Measurements from ENCODE around the gene MYL5. TPM values are rescaled to one million over a fixed set of nuclear protein-coding genes. Genes with fewer than 3 reads are reported as not detected.
"Not testable (repeated sequence)": the region's sequence is repeated elsewhere in the genome, so short reads cannot be mapped to it uniquely, and the experiment has no call there.

The MYL5 gene
- total RNA-seq, 1 experiment from 2014 or later: 18.0 TPM

DNA sequence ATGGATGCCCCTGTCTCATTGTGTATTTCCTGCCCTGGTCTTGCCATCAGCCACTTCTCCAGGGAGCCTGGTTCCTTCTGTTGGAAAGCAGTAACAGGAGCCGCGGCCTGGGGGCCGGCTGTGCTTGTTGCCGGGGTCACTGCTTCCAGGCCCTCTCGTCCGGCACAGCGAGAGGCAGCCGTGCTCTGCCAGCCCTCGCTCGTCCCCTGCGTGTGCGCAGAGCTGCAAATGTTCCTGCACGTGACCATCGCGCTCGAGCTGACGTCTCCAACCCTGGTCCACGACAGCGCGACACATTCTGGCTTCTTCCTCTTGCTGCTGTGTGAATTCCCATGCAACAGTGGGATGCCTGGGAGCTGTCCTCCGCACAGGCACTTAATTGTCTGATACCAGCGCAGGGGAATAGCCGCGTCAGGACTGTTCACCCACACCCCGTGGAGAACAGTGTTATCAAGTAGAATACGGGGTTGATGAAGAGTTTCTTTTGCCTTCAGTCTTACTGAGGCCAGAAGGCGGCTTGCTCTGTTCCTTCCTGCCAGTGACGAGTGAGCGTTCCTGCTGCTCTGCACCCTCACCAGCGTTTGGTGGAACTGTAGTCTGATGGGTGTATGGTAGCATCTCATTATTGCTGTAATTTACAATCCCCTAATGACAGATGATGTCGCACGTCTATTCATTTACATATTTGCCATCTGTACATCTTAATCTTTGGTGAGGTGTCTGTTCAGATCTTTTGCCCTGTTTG, 36.6 kb upstream of the MYL5 start:
- no peaks in the 10 kb centered on the region for H3K23me2 ChIP-seq (ENCODE audit: insufficient read length, low read depth, low read length, poor library complexity, severe bottlenecking)
- H3K4ac ChIP-seq (ENCODE audit: low read depth, low read length): no peak overlapping the region
- H3K27ac Mint-ChIP-seq: no peak overlapping the region
- H3K27ac ChIP-seq (ENCODE audit: insufficient read length, low read depth, low read length): no peak overlapping the region
- no peak overlapping the region for H4K91ac ChIP-seq (ENCODE audit: insufficient read length, low read depth, low read length)
- no peaks in the 10 kb centered on the region for H3K27me3 ChIP-seq (ENCODE audit: insufficient read depth, low read length)
- H3K79me2 ChIP-seq (ENCODE audit: insufficient read depth, low read length): no peaks in the 10 kb centered on the region
- no peak overlapping the region for H2BK5ac ChIP-seq (ENCODE audit: insufficient read length, low read length)
- no peak overlapping the region for H3K9ac ChIP-seq (ENCODE audit: extremely low read depth, insufficient read length, low read length)
- H3K23ac ChIP-seq (ENCODE audit: insufficient read length, low read depth, low read length): no peak overlapping the region
- H3K9me3 Mint-ChIP-seq: peaks cover 16 to 19% of the 10 kb centered on the region in 2 experiments
- H3K27me3 Mint-ChIP-seq (ENCODE audit: low read depth): peaks cover 11% of the 10 kb centered on the region
- no peak overlapping the region for H2AFZ ChIP-seq (ENCODE audit: low read length)
- H3K4me1 Mint-ChIP-seq: no peaks in the 10 kb centered on the region
- no peak overlapping the region for H3K18ac ChIP-seq (ENCODE audit: insufficient read length, low read depth, low read length)
- H2BK15ac ChIP-seq (ENCODE audit: low read depth, low read length): no peak overlapping the region
- no peak overlapping the region; the same call in 1 of the 2 replicates for H3K14ac ChIP-seq (ENCODE audit: insufficient read depth, low read length)
- no peak overlapping the region for H2BK120ac ChIP-seq (ENCODE audit: low read depth, low read length, poor library complexity, severe bottlenecking)
- no peak overlapping the region for H2BK20ac ChIP-seq (ENCODE audit: low read depth, low read length, poor library complexity, severe bottlenecking)
- H3K4me3 Mint-ChIP-seq: no peak overlapping the region
- no peak overlapping the region for H3T11ph ChIP-seq (ENCODE audit: low read length)
- H3K56ac ChIP-seq (ENCODE audit: insufficient read length, low read depth, low read length): no peak overlapping the region
- TF ChIP-seq, protein P1, sequence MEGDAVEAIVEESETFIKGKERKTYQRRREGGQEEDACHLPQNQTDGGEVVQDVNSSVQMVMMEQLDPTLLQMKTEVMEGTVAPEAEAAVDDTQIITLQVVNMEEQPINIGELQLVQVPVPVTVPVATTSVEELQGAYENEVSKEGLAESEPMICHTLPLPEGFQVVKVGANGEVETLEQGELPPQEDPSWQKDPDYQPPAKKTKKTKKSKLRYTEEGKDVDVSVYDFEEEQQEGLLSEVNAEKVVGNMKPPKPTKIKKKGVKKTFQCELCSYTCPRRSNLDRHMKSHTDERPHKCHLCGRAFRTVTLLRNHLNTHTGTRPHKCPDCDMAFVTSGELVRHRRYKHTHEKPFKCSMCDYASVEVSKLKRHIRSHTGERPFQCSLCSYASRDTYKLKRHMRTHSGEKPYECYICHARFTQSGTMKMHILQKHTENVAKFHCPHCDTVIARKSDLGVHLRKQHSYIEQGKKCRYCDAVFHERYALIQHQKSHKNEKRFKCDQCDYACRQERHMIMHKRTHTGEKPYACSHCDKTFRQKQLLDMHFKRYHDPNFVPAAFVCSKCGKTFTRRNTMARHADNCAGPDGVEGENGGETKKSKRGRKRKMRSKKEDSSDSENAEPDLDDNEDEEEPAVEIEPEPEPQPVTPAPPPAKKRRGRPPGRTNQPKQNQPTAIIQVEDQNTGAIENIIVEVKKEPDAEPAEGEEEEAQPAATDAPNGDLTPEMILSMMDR (conservative IDR thresholded peaks at IDR 0.05): no peak
- no peak overlapping the region for H4K5ac ChIP-seq (ENCODE audit: insufficient read length, low read depth, low read length)
- no peaks in the 10 kb centered on the region for H4K20me1 ChIP-seq (ENCODE audit: control insufficient read depth, insufficient read depth, insufficient read length)
- H3K79me1 ChIP-seq (ENCODE audit: insufficient read depth, low read depth, low read length, poor library complexity, severe bottlenecking): no peaks in the 10 kb centered on the region
- WGBS (ENCODE audit: extremely low coverage, insufficient read length, low lambda C conversion rate): no CpG with 5 or more reads among the region's 32 CpGs
- peak; percentile 14 for DNase-seq
- H3K9me3 ChIP-seq (ENCODE audit: control insufficient read depth, low read depth, low read length): no peaks in the 10 kb centered on the region
- peaks cover 0 to 11% (median 4%) of the 10 kb centered on the region in 3 experiments; a peak in 5 of 7 replicates for H3K36me3 Mint-ChIP-seq (ENCODE audit: insufficient read depth in 1 of 3, low read depth in 3 of 3)
- H2AK5ac ChIP-seq (ENCODE audit: insufficient read length, low read length): no peak overlapping the region
- H3K4me2 ChIP-seq (ENCODE audit: insufficient read depth, insufficient read length, low read length): no peak overlapping the region
- H4K8ac ChIP-seq (replicated peaks; ENCODE audit: insufficient read length, low read depth, low read length): no peak overlapping the region
- H3K4me1 ChIP-seq (ENCODE audit: insufficient read depth, low read length): no peaks in the 10 kb centered on the region
- H2BK12ac ChIP-seq (ENCODE audit: insufficient read length, low read depth, low read length): no peak overlapping the region

DNA sequence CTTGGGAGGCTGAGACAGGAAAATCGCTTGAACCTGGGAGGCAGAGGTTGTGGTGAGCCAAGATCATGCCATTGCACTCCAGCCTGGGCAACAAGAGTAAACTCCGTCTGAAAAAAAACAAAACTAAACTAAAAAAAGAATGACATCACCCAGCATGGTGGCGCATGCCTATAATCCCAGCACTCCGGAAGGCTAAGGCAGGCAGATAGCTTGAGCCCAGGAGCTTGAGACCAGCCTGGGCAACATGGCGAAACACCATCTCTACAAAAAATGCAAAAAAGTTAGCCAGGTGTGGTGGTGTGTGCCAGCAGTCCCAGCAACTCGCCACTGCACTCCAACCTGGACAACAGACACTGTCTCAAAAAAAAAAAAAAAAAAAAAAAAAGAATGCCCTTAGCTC, 32.0 kb upstream of the MYL5 start:
- H3K4me1 ChIP-seq (ENCODE audit: insufficient read depth, low read length); H3K23me2 ChIP-seq (ENCODE audit: insufficient read length, low read depth, low read length, poor library complexity, severe bottlenecking); H3K14ac ChIP-seq (ENCODE audit: insufficient read depth, low read length); H3K23ac ChIP-seq (ENCODE audit: insufficient read length, low read depth, low read length); H3K56ac ChIP-seq (ENCODE audit: insufficient read length, low read depth, low read length); H2AFZ ChIP-seq (ENCODE audit: low read length); H3K18ac ChIP-seq (ENCODE audit: insufficient read length, low read depth, low read length); H3K36me3 Mint-ChIP-seq (ENCODE audit: insufficient read depth in 1 of 3, low read depth in 3 of 3); DNase-seq; H3K79me2 ChIP-seq (ENCODE audit: insufficient read depth, low read length); H4K91ac ChIP-seq (ENCODE audit: insufficient read length, low read depth, low read length); H3K4me1 Mint-ChIP-seq; H2BK12ac ChIP-seq (ENCODE audit: insufficient read length, low read depth, low read length); H3K4me3 Mint-ChIP-seq; H2AK5ac ChIP-seq (ENCODE audit: insufficient read length, low read length); H4K5ac ChIP-seq (ENCODE audit: insufficient read length, low read depth, low read length); H3K27ac Mint-ChIP-seq; H2BK120ac ChIP-seq (ENCODE audit: low read depth, low read length, poor library complexity, severe bottlenecking); H3K9ac ChIP-seq (ENCODE audit: extremely low read depth, insufficient read length, low read length); H2BK5ac ChIP-seq (ENCODE audit: insufficient read length, low read length); H2BK20ac ChIP-seq (ENCODE audit: low read depth, low read length, poor library complexity, severe bottlenecking); H4K8ac ChIP-seq (replicated peaks; ENCODE audit: insufficient read length, low read depth, low read length); H3K9me3 ChIP-seq (ENCODE audit: control insufficient read depth, low read depth, low read length); H3K4ac ChIP-seq (ENCODE audit: low read depth, low read length); H3T11ph ChIP-seq (ENCODE audit: low read length); H3K4me2 ChIP-seq (ENCODE audit: insufficient read depth, insufficient read length, low read length); H2BK15ac ChIP-seq (ENCODE audit: low read depth, low read length); H3K27me3 ChIP-seq (ENCODE audit: insufficient read depth, low read length); H3K79me1 ChIP-seq (ENCODE audit: insufficient read depth, low read depth, low read length, poor library complexity, severe bottlenecking); H4K20me1 ChIP-seq (ENCODE audit: control insufficient read depth, insufficient read depth, insufficient read length); H3K27ac ChIP-seq (ENCODE audit: insufficient read length, low read depth, low read length): not testable (repeated sequence)
- Mint-ChIP-seq H3K27me3 (ENCODE audit: low read depth) (peaks cover 13% of the 10 kb centered on the region), H3K9me3 (peaks cover 17 to 24% of the 10 kb centered on the region in 2 experiments)
- no CpG with 5 or more reads among the region's 6 CpGs for WGBS (ENCODE audit: extremely low coverage, insufficient read length, low lambda C conversion rate)

Data from H9 (cell line).